A204.1 (cell line): Measurements from ENCODE around the gene GAS2L2.

Experiments
- FAIRE-seq: peaks from 2 replicates; lab custom pipeline; 2012; peaks lifted over from hg19 to GRCh38; lab: Jason Lieb, UNC

Gene GAS2L2

DNA sequence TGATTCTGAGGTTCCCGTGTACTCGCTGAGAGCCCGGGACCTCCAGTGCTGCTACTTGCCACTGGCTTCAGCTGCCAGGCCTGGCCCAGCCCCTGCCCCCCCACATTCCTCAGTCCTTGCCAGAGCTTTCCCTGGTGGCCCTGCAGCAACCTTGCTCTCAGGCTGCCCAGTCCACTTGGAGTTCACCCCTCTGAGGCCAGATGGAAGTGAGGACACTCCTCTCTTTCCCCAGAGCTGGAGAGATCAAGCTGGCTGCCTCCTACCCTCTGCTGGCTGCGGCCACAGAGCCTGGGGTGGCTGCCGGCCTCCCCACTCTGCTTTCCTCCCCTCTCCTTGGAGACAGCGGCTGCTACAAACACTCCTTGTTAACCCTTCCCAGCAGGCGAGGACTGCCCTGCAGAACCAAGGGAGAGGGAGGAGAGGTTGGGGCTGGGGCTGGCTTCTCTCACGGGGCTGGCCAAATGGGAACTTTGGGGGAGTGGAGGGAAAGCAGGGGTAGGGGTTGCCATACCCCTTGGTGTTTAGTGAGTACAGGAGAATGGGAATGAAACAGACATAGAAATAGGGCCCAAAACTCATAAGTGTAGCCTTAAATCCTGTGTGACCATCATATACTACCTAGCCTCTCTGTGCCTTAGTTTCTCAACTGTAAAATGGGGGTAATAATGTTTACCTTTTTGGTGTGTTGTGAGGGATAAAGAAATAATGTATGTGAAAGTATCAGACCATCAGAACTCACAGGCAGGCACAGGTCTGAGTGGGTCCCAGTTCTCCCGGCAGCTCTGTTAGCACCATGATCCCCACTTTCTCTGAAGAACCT is at the start of gene GAS2L2:
GAS2L2 (minus strand) TSS at position 295 of the 820 bp plus-strand sequence. CDS start 389 bp downstream, outside the sequence.
- FAIRE-seq: no peak

DNA sequence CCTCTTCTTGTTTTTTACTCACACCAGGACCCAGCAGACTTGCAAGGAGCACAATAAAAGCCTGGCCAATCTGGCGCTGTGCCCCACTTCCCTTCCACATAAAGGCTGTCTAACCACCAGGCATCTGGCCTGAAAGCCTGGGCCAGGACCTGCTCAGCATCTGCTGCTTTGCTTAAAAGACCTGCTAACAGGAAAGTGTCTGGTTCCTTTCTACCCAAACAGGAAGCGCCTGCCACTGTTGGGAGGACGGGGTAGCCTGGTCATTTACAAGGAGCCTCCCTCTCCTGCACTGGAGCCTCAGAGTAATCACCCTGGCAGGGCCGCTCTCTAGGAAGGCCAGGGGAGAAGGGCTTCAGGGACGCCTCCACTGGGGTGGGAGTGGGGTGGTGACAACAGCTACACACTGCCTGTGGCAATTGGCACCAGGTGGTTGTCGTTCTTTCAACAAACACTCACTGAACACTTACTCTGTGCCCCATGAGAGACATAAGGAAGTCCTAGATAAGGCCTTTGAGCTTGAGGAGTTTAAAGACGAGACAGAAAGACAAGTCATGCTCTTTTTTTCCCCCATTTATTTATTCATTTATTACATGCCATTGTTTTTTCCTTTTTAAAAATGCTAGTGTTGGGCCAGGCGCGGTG is 48.7 kb upstream of the GAS2L2 start:
- FAIRE-seq: no peak

GRCh38 chr17:35799942-35800341 is 46.9 kb upstream of the GAS2L2 start:
- FAIRE-seq: no peak

GRCh38 chr17:35797918-35798317 is 44.9 kb upstream of the GAS2L2 start:
- no peak for FAIRE-seq

DNA sequence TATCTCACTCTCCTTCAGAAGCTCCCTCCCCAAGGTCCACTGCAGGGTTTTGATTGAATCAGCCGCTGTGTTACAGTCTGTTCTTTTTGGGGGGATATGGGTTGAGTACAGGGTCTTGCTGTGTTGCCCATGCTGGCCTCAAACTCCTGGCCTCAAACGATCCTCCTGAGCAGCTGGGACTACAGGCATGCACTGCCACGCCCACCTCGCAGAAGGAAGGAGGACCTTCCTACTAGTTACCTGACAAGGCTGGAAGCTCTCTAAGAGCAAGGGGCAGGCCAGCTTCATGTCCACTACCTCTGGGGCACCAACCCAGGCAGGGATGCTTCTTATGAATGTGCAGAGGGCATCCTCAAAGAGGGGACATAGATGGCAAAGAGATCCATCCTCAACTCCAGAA is 44.3 kb upstream of the GAS2L2 start:
- no peak for FAIRE-seq

- FAIRE-seq: no peak
Observed at GRCh38 chr17:35796942-35797341, 43.9 kb upstream of the GAS2L2 start.

GRCh38 chr17:35795871-35796265 is 42.8 kb upstream of the GAS2L2 start:
- FAIRE-seq: no peak

DNA sequence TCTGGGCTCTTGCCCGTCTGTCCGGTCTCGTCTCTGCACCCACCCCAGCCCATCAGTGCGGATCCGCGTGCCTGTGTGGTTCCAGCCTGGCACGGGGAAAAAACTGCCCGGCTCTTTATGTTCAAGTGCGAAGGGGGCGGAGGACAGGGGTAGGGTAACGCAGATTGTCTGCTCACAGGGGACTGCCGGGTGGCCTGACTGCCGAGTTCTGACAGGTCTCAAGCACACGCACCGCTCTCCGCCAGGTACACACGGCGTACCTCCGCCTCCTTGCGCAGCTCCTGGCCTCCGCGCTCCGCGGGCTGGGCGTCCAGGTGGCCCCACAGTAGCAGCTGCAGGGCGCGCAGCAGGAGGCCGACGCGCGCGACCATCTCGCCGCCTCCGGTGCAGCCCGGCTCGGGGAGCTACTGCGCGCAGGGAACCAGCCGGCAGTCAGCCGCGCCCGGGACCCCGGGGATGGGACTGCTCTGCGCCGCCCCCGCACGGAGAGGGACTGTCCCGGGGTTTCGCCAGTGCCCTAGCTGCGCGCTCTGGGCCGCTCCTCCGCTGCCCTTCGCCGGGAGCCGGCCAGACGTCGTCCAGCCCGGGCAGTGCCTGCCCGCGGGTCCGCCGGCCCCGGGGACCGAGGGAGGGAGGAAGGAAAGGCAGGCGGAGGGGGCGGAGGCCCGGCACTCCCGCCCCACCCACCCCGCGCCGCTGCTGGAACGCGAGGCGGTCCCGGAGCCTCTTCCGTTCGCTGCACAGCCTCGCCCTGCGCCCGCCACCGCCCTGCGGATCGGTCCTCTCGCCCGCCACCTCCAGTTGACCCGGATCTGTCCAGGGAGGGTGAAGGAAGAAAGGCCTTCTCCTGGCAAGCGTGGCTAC is 42.2 kb upstream of the GAS2L2 start, which contains the start of gene MMP28:
MMP28 (minus strand) TSS at position 635 of the 864 bp plus-strand sequence; CDS start at position 371, 264 bp downstream.
- no peak for FAIRE-seq

- no peak for FAIRE-seq
Observed at GRCh38 chr17:35793257-35793656, 40.2 kb upstream of the GAS2L2 start.

DNA sequence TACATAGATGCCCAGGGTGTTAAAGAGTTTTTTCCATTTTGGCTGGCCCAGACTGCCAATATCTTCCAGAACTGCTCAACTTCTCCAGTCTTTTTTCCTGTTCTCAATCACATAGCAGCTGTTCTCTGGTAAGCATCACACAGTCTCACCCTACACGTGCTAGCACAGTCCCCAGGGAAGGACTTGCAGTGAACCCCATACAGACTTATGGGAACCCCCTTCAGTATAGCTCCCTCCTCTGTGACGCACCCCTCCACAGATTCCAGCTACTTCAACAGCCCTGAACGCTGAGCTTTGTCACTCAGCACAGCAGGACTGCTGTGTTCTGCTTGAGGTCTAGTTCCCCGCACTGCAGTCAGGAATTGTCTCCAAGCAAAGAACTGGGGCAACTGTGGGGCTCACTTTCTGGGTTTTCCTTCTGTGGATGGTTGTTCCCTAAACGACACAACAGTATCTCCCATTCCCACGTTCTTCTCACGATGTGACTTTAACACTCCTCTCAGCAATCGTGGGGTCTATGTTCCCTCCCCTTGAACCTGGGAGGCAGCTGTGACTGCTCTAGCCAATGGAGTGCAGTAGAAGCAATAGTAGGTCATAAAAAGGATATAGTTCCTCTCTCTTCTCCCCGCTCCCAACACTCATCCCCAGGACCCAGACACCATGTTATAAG is 38.8 kb upstream of the GAS2L2 start:
- FAIRE-seq: no peak

DNA sequence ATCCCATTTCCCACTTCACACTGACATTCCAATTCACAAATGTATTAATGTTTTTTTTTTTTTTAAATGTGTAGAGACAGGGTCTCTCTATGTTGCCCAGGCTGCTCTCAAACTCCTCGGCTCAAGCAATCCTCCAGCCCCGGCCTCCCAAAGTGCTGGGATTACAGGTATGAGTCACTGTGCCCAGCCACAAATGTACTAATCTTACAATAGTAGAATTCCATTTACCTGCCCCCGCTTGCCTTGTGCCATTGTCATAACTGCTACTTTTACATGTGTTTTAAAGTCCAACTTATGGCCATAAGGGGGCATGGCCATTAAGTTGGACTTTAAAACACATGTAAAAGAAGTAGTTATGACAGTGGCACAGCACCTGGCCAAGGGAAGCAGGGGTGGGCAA is 37.8 kb upstream of the GAS2L2 start:
- FAIRE-seq: no peak

- FAIRE-seq: no peak
Observed at GRCh38 chr17:35788477-35789368, 35.7 kb upstream of the GAS2L2 start.

GRCh38 chr17:35786941-35787432 is 33.9 kb upstream of the GAS2L2 start:
- no peak for FAIRE-seq

DNA sequence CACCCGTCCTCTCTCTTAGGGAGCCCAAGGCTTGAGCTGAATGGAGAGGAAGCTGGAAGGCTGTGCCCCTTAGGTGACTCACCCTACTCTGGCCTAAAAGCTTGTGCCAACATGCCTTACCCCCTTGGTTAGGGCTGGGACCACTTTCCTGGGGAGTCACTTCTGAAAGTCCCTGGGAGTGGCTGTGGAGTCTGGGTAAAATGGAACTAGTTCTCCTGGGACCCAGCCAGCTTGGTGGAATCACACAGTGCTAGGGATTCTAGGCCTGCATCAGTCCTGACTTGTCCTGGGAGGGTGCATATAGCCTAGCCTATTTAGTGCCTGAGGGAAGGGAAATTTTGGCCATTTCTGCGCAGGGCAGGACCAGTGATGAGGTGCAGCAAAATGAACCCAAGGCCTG is 31.9 kb upstream of the GAS2L2 start:
- no peak for FAIRE-seq

DNA sequence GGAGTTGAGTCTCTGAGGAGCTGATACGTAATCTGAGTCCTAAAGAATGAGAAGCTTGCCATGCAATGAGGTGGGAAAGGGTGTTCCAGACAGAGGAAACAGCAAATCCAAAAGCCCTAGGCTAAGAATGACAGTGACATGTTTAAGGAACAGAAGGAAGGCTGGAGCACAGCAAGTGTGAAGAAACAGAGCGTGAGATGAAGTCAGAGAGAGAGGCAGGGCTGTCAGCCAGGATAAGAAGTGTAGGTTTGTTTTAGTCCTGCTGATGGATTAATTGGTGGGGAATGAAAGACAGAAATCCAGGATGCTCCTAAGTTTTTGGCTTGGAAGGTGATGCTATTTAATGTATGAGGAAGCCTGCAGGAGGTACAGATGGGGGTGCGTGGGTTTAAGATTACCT is 27.9 kb upstream of the GAS2L2 start:
- no peak for FAIRE-seq

DNA sequence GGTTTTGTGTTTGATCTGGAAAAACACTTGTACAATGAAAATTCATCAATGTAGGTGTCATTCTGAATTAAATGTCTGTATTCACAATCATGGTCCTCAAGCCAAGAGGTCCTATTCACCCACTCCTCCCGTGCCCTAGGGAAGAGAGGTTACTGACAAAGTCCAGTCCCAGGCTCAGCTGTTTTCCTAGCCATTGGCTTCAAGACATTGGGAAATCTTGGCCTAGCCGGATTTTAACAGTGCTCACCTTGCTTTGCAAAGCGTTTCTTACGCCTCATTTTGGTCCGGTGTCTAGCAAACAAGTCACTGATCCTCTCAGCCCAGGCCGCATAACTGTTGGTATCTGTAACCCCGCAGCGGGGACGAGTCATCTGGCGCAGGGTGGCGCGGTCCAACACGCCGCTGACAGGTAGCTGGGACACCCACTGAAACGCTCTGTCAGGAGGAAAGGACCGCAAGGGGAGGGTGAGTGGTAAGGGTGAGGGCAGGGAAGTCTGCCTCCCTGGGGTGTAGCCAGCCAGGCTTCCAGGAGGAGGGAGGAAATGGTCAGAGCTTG is 25.7 kb upstream of the GAS2L2 start:
- no peak for FAIRE-seq

- no peak for FAIRE-seq
Observed at GRCh38 chr17:35775583-35775982, 22.5 kb upstream of the GAS2L2 start.

DNA sequence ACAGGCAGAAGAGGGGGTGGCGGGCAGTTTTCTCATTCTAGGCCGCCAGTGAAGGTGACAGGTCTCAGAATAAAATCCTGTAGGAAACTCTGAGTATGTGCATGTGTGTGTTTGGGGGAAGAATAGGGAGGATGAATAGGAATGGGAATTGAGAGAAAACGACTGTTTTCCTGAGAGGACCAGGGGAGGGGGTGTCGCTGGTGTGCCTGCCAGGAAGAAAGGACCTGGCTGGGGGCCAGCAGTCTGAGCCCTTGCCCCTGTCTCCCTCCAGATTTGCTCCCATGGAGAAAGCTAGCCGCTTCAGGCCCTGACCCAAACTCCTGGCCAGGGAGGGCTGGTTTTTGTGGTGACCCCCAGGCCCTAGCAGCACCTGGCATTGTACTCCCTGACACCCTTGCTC is 22.0 kb upstream of the GAS2L2 start:
- no peak for FAIRE-seq

DNA sequence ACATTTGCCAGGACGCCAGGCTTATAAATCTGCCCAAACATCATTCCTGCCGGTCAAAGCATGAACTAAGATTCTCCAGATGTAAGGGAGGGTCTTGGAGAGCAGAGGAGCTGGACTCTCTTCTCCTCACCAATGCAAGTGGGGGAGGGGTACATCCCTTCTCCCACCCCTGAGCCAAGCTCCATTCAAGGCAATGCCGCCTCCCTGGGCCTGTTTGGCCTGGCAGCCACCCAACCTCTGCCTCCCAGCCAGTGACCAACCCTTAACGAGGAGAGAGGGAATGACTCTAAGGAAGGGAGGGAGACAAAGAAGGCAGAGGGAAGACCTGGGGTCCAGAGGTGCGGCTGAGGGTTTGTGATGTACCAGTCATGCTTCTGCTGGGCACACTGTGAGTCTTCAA is 21.5 kb upstream of the GAS2L2 start:
- FAIRE-seq: no peak

GRCh38 chr17:35773679-35774425 is 20.8 kb upstream of the GAS2L2 start:
- no peak for FAIRE-seq
